ENCODE data around the gene MFNG.
A peak's percentile ranks its signal among the peaks of the same experiment; 100 is the strongest.

Gene MFNG

GRCh38 chr22:37499027-37499707 is 13.0 kb upstream of the MFNG start:
- no peak overlapping the region for H3K4me3 ChIP-seq (ENCODE audit: low read depth in 1 of 2, low read length in 1 of 2)
- no peaks in the 10 kb centered on the region for H3K9me3 ChIP-seq
- no peaks in the 10 kb centered on the region for H3K36me3 ChIP-seq
- no peaks in the 10 kb centered on the region for H3K4me1 ChIP-seq (ENCODE audit: control insufficient read depth in 1 of 2, insufficient read depth in 1 of 2, low read depth in 1 of 2, low read length in 1 of 2)
- peaks cover 63% of the 10 kb centered on the region for H3K27me3 ChIP-seq
- TF ChIP-seq CTCF (IDR thresholded peaks at IDR 0.05): no peak
- no peak overlapping the region for H3K27ac ChIP-seq

GRCh38 chr22:37498289-37498909 is 12.2 kb upstream of the MFNG start:
- Histone ChIP-seq H3K27me3 (peaks cover 66% of the 10 kb centered on the region), H3K4me1 (ENCODE audit: control insufficient read depth in 1 of 2, insufficient read depth in 1 of 2, low read depth in 1 of 2, low read length in 1 of 2) (no peaks in the 10 kb centered on the region), H3K9me3 (no peaks in the 10 kb centered on the region), H3K4me3 (ENCODE audit: low read depth in 1 of 2, low read length in 1 of 2) (no peak overlapping the region), H3K27ac (no peak overlapping the region), H3K36me3 (no peaks in the 10 kb centered on the region)
- peak; percentile 42 for TF ChIP-seq CTCF (IDR thresholded peaks at IDR 0.05)

GRCh38 chr22:37497062-37497599 is 10.9 kb upstream of the MFNG start:
- no peak for TF ChIP-seq CTCF (IDR thresholded peaks at IDR 0.05)
- Histone ChIP-seq H3K9me3 (no peaks in the 10 kb centered on the region), H3K27ac (no peak overlapping the region), H3K4me1 (ENCODE audit: control insufficient read depth in 1 of 2, insufficient read depth in 1 of 2, low read depth in 1 of 2, low read length in 1 of 2) (no peaks in the 10 kb centered on the region), H3K27me3 (peaks cover 61% of the 10 kb centered on the region), H3K4me3 (ENCODE audit: low read depth in 1 of 2, low read length in 1 of 2) (no peak overlapping the region), H3K36me3 (no peaks in the 10 kb centered on the region)

GRCh38 chr22:37496651-37497050 is 10.5 kb upstream of the MFNG start:
- Histone ChIP-seq H3K27me3 (peaks cover 56% of the 10 kb centered on the region), H3K36me3 (no peaks in the 10 kb centered on the region), H3K27ac (no peak overlapping the region), H3K4me1 (ENCODE audit: control insufficient read depth in 1 of 2, insufficient read depth in 1 of 2, low read depth in 1 of 2, low read length in 1 of 2) (no peaks in the 10 kb centered on the region), H3K9me3 (no peaks in the 10 kb centered on the region), H3K4me3 (ENCODE audit: low read depth in 1 of 2, low read length in 1 of 2) (no peak overlapping the region)
- TF ChIP-seq CTCF (IDR thresholded peaks at IDR 0.05): no peak

GRCh38 chr22:37493979-37494378 is 7.8 kb upstream of the MFNG start:
- no peak overlapping the region for H3K27ac ChIP-seq
- H3K27me3 ChIP-seq: peaks cover 33% of the 10 kb centered on the region
- no peak for TF ChIP-seq CTCF (IDR thresholded peaks at IDR 0.05)
- no peak overlapping the region for H3K4me3 ChIP-seq (ENCODE audit: low read depth in 1 of 2, low read length in 1 of 2)
- H3K9me3 ChIP-seq: no peaks in the 10 kb centered on the region
- no peaks in the 10 kb centered on the region for H3K36me3 ChIP-seq
- no peaks in the 10 kb centered on the region for H3K4me1 ChIP-seq (ENCODE audit: control insufficient read depth in 1 of 2, insufficient read depth in 1 of 2, low read depth in 1 of 2, low read length in 1 of 2)
